DMS53 (cell line): ENCODE measurements around the gene CAPN12.

Source experiments
- DNase-seq: peaks from one replicate; lab custom pipeline; 2025; lab: John Stamatoyannopoulos, UW

CAPN12 gene

GRCh38 chr19:38695832-38696728 is 48.2 kb downstream of the CAPN12 start:
- DNase-seq = no peak

GRCh38 chr19:38695317-38695683 is 49.0 kb downstream of the CAPN12 start:
- no peak for DNase-seq

- no peak for DNase-seq
Observed at GRCh38 chr19:38693380-38694223, 50.7 kb downstream of the CAPN12 start.

GRCh38 chr19:38692458-38693379 is 51.6 kb downstream of the CAPN12 start:
- no peak for DNase-seq

- no peak for DNase-seq
Observed at GRCh38 chr19:38691938-38692457, 52.3 kb downstream of the CAPN12 start.

GRCh38 chr19:38690832-38691231 is 53.4 kb downstream of the CAPN12 start:
- DNase-seq = no peak

GRCh38 chr19:38690146-38690545 is 54.1 kb downstream of the CAPN12 start:
- DNase-seq = no peak

GRCh38 chr19:38687837-38688378 is 56.4 kb downstream of the CAPN12 start:
- no peak for DNase-seq

GRCh38 chr19:38686530-38686888 is 57.8 kb downstream of the CAPN12 start:
- no peak for DNase-seq

- DNase-seq = peak; percentile 60
Observed at GRCh38 chr19:38685666-38686529, 58.4 kb downstream of the CAPN12 start.

GRCh38 chr19:38684862-38685665 is 59.2 kb downstream of the CAPN12 start:
- DNase-seq = no peak

GRCh38 chr19:38684078-38684861 is 60.0 kb downstream of the CAPN12 start:
- DNase-seq = peak; percentile 61

- peak; percentile 96 for DNase-seq
Observed at GRCh38 chr19:38683393-38684077, 60.7 kb downstream of the CAPN12 start.

- no peak for DNase-seq
Observed at GRCh38 chr19:38682872-38683392, 61.3 kb downstream of the CAPN12 start.

GRCh38 chr19:38682195-38682867 is 61.9 kb downstream of the CAPN12 start:
- DNase-seq = no peak
